Measurements from ENCODE around the gene NDUFV1. TPM values are rescaled to one million over a fixed set of nuclear protein-coding genes. Genes with fewer than 3 reads are reported as not detected.

Gene NDUFV1
- total RNA-seq (2022; extraction: Qiagen RNA extraction): 130 to 145 TPM (median 142 TPM) in 5 replicates

DNA sequence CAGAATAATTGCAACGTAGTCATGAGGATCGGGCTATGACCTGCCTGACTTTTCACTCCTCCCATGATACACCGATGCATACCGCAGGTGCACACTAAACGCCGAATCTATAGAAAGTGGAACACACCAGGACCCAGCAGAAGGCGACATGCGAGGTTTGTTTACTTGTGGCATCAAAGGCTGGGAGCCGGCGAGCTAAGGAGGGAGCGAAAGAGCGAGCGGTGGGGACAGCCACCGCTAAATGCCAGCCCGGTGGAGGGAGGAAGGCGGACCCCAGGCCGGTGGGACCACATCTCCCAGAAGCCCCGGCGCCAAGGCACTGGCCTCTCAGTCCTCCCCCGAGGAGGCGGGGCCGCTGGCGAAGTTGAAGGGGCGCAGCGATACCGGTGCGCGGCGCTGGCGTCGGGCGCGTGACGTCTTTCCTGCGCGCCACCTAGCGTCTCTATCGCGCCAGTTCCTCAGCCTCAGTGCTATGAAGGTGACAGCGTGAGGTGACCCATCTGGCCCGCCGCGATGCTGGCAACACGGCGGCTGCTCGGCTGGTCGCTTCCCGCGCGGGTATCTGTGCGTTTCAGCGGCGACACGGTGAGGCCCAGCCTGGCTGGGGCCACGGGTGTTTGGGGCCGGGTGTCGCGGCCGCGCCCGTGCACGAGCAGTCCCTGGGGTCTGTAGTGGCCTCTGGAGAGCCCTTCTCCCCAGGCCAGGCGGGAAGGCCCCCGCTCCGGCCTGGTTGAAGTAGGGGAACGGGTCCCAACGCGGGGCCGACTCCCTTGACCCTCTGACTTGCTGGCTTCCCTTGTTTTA is at the start of gene NDUFV1:
NDUFV1 (plus strand) TSS at position 445 of the 804 bp plus-strand sequence; CDS start at position 514, 69 bp downstream.

DNA sequence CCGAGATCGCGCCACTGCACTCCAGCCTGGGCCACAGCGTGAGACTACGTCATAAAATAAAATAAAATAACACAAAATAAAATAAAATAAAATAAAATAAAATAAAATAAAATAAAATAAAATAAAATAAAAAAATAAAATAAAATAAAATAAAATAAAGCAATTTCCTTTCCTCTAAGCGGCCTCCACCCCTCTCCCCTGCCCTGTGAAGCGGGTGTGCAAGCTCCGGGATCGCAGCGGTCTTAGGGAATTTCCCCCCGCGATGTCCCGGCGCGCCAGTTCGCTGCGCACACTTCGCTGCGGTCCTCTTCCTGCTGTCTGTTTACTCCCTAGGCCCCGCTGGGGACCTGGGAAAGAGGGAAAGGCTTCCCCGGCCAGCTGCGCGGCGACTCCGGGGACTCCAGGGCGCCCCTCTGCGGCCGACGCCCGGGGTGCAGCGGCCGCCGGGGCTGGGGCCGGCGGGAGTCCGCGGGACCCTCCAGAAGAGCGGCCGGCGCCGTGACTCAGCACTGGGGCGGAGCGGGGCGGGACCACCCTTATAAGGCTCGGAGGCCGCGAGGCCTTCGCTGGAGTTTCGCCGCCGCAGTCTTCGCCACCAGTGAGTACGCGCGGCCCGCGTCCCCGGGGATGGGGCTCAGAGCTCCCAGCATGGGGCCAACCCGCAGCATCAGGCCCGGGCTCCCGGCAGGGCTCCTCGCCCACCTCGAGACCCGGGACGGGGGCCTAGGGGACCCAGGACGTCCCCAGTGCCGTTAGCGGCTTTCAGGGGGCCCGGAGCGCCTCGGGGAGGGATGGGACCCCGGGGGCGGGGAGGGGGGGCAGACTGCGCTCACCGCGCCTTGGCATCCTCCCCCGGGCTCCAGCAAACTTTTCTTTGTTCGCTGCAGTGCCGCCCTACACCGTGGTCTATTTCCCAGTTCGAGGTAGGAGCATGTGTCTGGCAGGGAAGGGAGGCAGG is 23.2 kb upstream of the NDUFV1 start, which contains the start of gene GSTP1:
GSTP1 (plus strand) TSS at position 566 of the 958 bp plus-strand sequence; CDS start at position 598, 32 bp downstream.

DNA sequence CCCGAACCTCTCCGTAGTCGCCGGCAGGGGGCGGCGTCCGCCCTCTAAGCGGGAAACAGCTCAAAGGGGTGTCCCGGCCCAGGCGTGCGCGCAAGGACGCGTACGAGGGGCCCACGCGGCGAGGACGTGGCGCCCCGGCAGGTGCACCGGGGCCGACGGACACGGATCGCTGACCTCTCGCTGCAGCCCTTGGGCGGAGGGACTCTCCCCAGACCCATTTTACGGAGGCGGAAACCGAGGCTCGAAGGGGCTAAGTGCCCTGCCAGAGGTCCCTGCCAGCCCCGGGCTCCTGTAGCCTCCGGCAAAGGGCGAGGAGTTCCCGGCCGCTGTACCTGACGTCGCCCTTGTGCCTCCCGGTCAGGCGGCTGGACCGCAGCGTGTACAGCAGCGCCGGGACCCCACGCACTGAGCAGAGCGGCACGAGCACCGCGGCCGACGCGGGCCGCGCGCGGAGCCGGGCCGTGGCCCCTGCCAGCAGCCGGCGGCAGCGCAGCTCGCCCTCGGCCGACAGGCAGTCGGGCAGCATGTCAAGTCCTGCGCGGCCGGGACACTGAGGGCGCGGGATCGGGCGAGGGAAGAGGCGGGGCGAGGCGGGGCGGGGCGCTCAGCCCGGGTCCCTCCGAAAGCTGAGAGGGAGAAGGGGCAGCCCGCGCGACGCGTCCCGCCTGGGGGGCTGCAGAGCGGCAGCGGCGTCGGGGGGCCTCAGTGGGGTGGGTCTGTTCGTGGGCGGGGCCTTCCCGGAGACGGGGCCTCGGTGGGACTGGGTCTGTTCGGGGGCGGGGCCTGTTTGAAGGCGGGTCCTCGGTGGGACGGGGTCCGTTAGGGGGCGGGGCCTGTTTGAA is 22.9 kb downstream of the NDUFV1 start, which contains the start of gene NUDT8:
NUDT8 (minus strand) TSS at position 552 of the 842 bp plus-strand sequence; CDS start at position 526, 26 bp downstream.

DNA sequence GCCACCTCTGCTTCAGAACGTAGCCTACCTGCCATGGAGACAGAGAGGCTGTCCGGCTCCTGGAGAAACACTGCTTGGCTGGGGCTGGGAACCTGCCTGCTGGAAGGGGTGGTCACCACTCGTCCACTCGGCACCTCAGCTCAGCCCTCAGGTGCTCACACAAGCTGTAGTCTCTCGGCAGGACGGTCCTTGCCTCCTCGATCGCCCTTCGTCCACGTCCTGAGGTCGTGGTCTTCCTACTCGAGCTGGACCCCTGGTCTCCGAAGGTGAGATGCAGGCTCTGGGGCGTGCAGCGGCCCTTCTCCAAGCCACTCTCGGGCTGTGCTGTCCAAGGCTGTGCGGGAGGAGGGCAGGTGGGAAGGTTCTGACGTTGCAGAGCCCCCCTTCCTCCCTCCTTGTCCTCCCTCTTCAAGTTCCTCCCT is 32.7 kb downstream of the NDUFV1 start, which contains the start of gene TBX10:
TBX10 (minus strand) TSS at position 326 of the 422 bp plus-strand sequence; CDS start at position 35, 291 bp downstream.

Other genes with a start within 250 kb of the NDUFV1 start
- gene CLCF1, start 233.3 kb upstream of the NDUFV1 start, total RNA-seq (2022; extraction: Qiagen RNA extraction): 28.8 to 36.7 TPM (median 32.5 TPM) in 5 replicates
- gene RAD9A, start 214.9 kb upstream of the NDUFV1 start, total RNA-seq (2022; extraction: Qiagen RNA extraction): 17.4 to 25.4 TPM (median 23.1 TPM) in 5 replicates
- 264 to 298 TPM (median 276 TPM) in 5 replicates for gene PPP1CA, start 205.1 kb upstream of the NDUFV1 start, total RNA-seq (2022; extraction: Qiagen RNA extraction)
- gene TBC1D10C, start 202.9 kb upstream of the NDUFV1 start, total RNA-seq (2022; extraction: Qiagen RNA extraction): 0.07 to 0.22 TPM (median 0.12 TPM) in 4 of 5 replicates, not detected in the other
- 0.03 to 0.16 TPM (median 0.11 TPM) in 5 replicates for gene CARNS1, start 191.3 kb upstream of the NDUFV1 start, total RNA-seq (2022; extraction: Qiagen RNA extraction)
- gene RPS6KB2, start 178.4 kb upstream of the NDUFV1 start, total RNA-seq (2022; extraction: Qiagen RNA extraction): 37.3 to 50.0 TPM (median 48.8 TPM) in 5 replicates
- gene PTPRCAP, start 169.3 kb upstream of the NDUFV1 start, total RNA-seq (2022; extraction: Qiagen RNA extraction): 0.18 to 0.39 TPM (median 0.28 TPM) in 5 replicates
- 42.1 to 61.9 TPM (median 59.9 TPM) in 5 replicates for gene CORO1B, start 163.5 kb upstream of the NDUFV1 start, total RNA-seq (2022; extraction: Qiagen RNA extraction)
- 0.07 TPM in 1 of 5 replicates, not detected in the others for gene GPR152, start 154.2 kb upstream of the NDUFV1 start, total RNA-seq (2022; extraction: Qiagen RNA extraction)
- gene CABP4, start 151.6 kb upstream of the NDUFV1 start, total RNA-seq (2022; extraction: Qiagen RNA extraction): not detected in 5 replicates
- gene TMEM134, start 137.7 kb upstream of the NDUFV1 start, total RNA-seq (2022; extraction: Qiagen RNA extraction): 37.1 to 67.8 TPM (median 58.9 TPM) in 5 replicates
- 40.6 to 43.2 TPM (median 43.0 TPM) in 5 replicates for gene AIP, start 123.9 kb upstream of the NDUFV1 start, total RNA-seq (2022; extraction: Qiagen RNA extraction)
- 21.8 to 40.9 TPM (median 38.0 TPM) in 5 replicates for gene PITPNM1, start 101.6 kb upstream of the NDUFV1 start, total RNA-seq (2022; extraction: Qiagen RNA extraction)
- 57.8 to 84.5 TPM (median 82.5 TPM) in 5 replicates for gene CDK2AP2, start 98.8 kb upstream of the NDUFV1 start, total RNA-seq (2022; extraction: Qiagen RNA extraction)
- gene CABP2, start 83.5 kb upstream of the NDUFV1 start, total RNA-seq (2022; extraction: Qiagen RNA extraction): not detected in 5 replicates
- 1,418 to 1,585 TPM (median 1,568 TPM) in 5 replicates for gene GSTP1, start 23.1 kb upstream of the NDUFV1 start, total RNA-seq (2022; extraction: Qiagen RNA extraction)
- 8.5 to 12.6 TPM (median 11.3 TPM) in 5 replicates for gene NUDT8, start 23.0 kb downstream of the NDUFV1 start, total RNA-seq (2022; extraction: Qiagen RNA extraction)
- not detected in 5 replicates for gene TBX10, start 32.8 kb downstream of the NDUFV1 start, total RNA-seq (2022; extraction: Qiagen RNA extraction)
- gene ACY3, start 43.8 kb downstream of the NDUFV1 start, total RNA-seq (2022; extraction: Qiagen RNA extraction): 0.89 to 1.7 TPM (median 1.1 TPM) in 5 replicates
- gene ALDH3B2, start 67.7 kb downstream of the NDUFV1 start, total RNA-seq (2022; extraction: Qiagen RNA extraction): 0.04 to 0.06 TPM (median 0.06 TPM) in 3 of 5 replicates, not detected in the others